K562 (cell line): ENCODE results near the gene LMLN. TPM values are rescaled to one million over a fixed set of nuclear protein-coding genes. Genes with fewer than 3 reads are reported as not detected.

Source experiments
- ATF1 ChIP-seq, 2 experiments: fragments of 450-650 bp in 1 of 2; IDR thresholded peaks; 2 replicates each; pipeline ENCODE4 v1.6.1; 2016; ENCODE audit warnings: missing compliant biosample characterization in 1 of 2, missing genetic modification characterization in 1 of 2
- CBX8 ChIP-seq: fragments of 200-600 bp; sonication (generic); IDR thresholded peaks from 2 replicates; pipeline ENCODE4 v1.6.1; 2012; ENCODE audit warnings: borderline replicate concordance, mixed run types, low read depth, mild to moderate bottlenecking, moderate library complexity, mixed read lengths, low read length, control low read depth, inconsistent platforms; ENCODE audit not compliant: poor library complexity, severe bottlenecking; ENCODE audit errors: extremely low read depth
- CHD1 ChIP-seq: fragments of 200-600 bp; sonication (generic); IDR thresholded peaks from one replicate; pipeline ENCODE4 v1.6.1; 2012; ENCODE audit warnings: mild to moderate bottlenecking, moderate library complexity, low read length, inconsistent platforms
- CTCF ChIP-seq, 3 experiments: IDR thresholded peaks in 2 of 3; conservative IDR thresholded peaks in 1 of 3; 2 replicates each; pipeline ENCODE4 v1.5.1; 2011 to 2012; ENCODE audit warnings: low read length in 3 of 3, mild to moderate bottlenecking in 3 of 3, control low read depth in 2 of 3, improper control_type of control experiment in 1 of 3, inconsistent platforms in 1 of 3, low read depth in 1 of 3, mixed read lengths in 1 of 3, moderate library complexity in 1 of 3; ENCODE audit not compliant: insufficient read depth in 2 of 3
- DACH1 ChIP-seq: fragments of 450-650 bp; IDR thresholded peaks from 2 replicates; pipeline ENCODE4 v1.6.1; 2018; ENCODE audit not compliant: partially characterized antibody
- DMBX1 ChIP-seq: fragments of 250-450 bp; sonication (Bioruptor Pico); IDR thresholded peaks from 2 replicates; pipeline ENCODE4 v1.8.0; 2022; ENCODE audit warnings: inconsistent platforms, mild to moderate bottlenecking, moderate library complexity, borderline replicate concordance
- NCOA2 ChIP-seq, 2 experiments: fragments of 450-650 bp; IDR thresholded peaks; 2 replicates each; pipeline ENCODE4 v1.6.1; 2018; ENCODE audit warnings: mild to moderate bottlenecking in 2 of 2, moderate library complexity in 1 of 2; ENCODE audit not compliant: partially characterized antibody in 2 of 2
- PML ChIP-seq: IDR thresholded peaks from 2 replicates; pipeline ENCODE4 v1.6.1; 2012; ENCODE audit warnings: low read length, inconsistent platforms
- SMAD4 ChIP-seq: fragments of 250-450 bp; sonication (Bioruptor Pico); conservative IDR thresholded peaks from 2 replicates; pipeline ENCODE4 v1.8.0; 2021; ENCODE audit warnings: inconsistent platforms, mild to moderate bottlenecking, moderate library complexity
- SREBF1 ChIP-seq: fragments of 150-350 bp; IDR thresholded peaks from 2 replicates; pipeline ENCODE4 v1.6.1; 2014; ENCODE audit warnings: antibody characterized with exemption, low read depth, low read length, borderline replicate concordance
- THRB ChIP-seq: fragments of 450-650 bp; formaldehyde crosslinking; conservative IDR thresholded peaks from 2 replicates; pipeline ENCODE4 v1.4.0; 2022; ENCODE audit warnings: mild to moderate bottlenecking, missing genetic modification characterization
- XRCC5 ChIP-seq: fragments of 200-400 bp; formaldehyde crosslinking; IDR thresholded peaks from 2 replicates; pipeline ENCODE4 v1.6.1; 2017; ENCODE audit warnings: low read depth, mild to moderate bottlenecking, low read length
- ZNF24 ChIP-seq: fragments of 450-650 bp; IDR thresholded peaks from 2 replicates; pipeline ENCODE4 v1.6.1; 2016
- ZNF407 ChIP-seq: fragments of 450-650 bp; IDR thresholded peaks from 2 replicates; pipeline ENCODE4 v1.6.1; 2016; ENCODE audit warnings: low read depth
- ZNF444 ChIP-seq: fragments of 250-450 bp; sonication (Bioruptor Pico); IDR thresholded peaks from 2 replicates; pipeline ENCODE4 v1.4.0; 2020; ENCODE audit warnings: mild to moderate bottlenecking, moderate library complexity
- polyA plus RNA-seq, 8 experiments: library from polyadenylated mRNA; depleted of rRNA in 4 of 8; stranded (reverse) in 5 of 8; unstranded in 3 of 8; fragments of >200 nt; fragmentation: Nextera tagmentation in 2 of 8; fragmentation: Illumina TruSeq in 1 of 8; extraction: Ambion mirVana in 2 of 8; extraction: Trizol in 1 of 8; gene quantifications; 2 replicates each; pipeline versions ENCODE4 v1.2.1 to v1.2.3, GENCODE V29; 2011 to 2014; ENCODE audit warnings: inconsistent platforms in 1 of 8, missing spikeins in 1 of 8
- total RNA-seq, 7 experiments: library from RNA; depleted of rRNA in 6 of 7; stranded (reverse); fragments of >200 nt in 6 of 7; fragmentation: Illumina TruSeq in 2 of 7; extraction: Trizol in 2 of 7; gene quantifications; 2 replicates each; pipeline versions ENCODE4 v1.2.1 to v1.2.3, GENCODE V29; 2011 to 2021; ENCODE audit warnings: low replicate concordance in 1 of 7

Gene LMLN
- total and polyA plus RNA-seq, 9 of the 15 experiments (the other 6 are each of a cell fraction or from before 2014, with no cell fraction given) = 2.2 to 15.9 (median 6.9) TPM

- TF ChIP-seq SREBF1 (0 out of 2 replicates have a peak, but pooled peaks have one; percentile 40), CBX8 (no peak), DACH1 (no peak), ZNF24 (peak; percentile 58; the same call in 1 of the 2 replicates), XRCC5 (peak; percentile 50), ZNF407 (no peak), CHD1 (no peak), NCOA2 (IDR thresholded peaks at IDR 0.05; ENCODE audit: partially characterized antibody in 2 of 2) (no peak), ATF1 (CRISPR knock-in tag; IDR thresholded peaks at IDR 0.05) (no peak), ATF1 (tag; IDR thresholded peaks at IDR 0.05) (peak; percentile 7; the same call in 1 of the 2 replicates), DMBX1 (CRISPR knock-in tag) (peak; percentile 25; the same call in 1 of the 2 replicates), SMAD4 (CRISPR knock-in tag) (peak; percentile 77), ZNF444 (CRISPR knock-in tag) (no peak), PML (peak; percentile 45; the same call in 1 of the 2 replicates), THRB (CRISPR knock-in tag) (no peak), CTCF (IDR thresholded peaks at IDR 0.05 in 2 of 3, conservative IDR thresholded peaks at IDR 0.05 in 1 of 3; ENCODE audit: insufficient read depth in 2 of 3, low read depth in 1 of 3, low read length in 3 of 3) (peak; percentile 54 to 87 (median 77); a peak in 5 of 6 replicates)
These were observed 120.7 kb downstream of the LMLN start (continued) for GRCh38 chr3:198080521-198081384.
